Epithelial cell of esophagus (primary cell): Measurements from ENCODE around the gene MACROD2.
"Not testable (repeated sequence)": the region's sequence is repeated elsewhere in the genome, so short reads cannot be mapped to it uniquely, and the experiment has no call there.

Experiments used
- DNase-seq: peaks from one replicate; pipeline ENCODE4 v3.0.0; 2010; ENCODE audit warnings: low read depth
- H3K4me3 ChIP-seq: 2 replicates; pipeline ENCODE4 v1.5.1; 2011; ENCODE audit warnings: mild to moderate bottlenecking, low read length, control low read depth
- CTCF ChIP-seq: IDR thresholded peaks from 2 replicates; pipeline ENCODE4 v1.5.1; 2011; ENCODE audit warnings: low read depth, mild to moderate bottlenecking, low read length, control low read depth, inconsistent platforms; ENCODE audit not compliant: insufficient read depth; ENCODE audit errors: missing control alignments

The MACROD2 gene

GRCh38 chr20:14012671-14013070 is 17.4 kb downstream of the MACROD2 start:
- H3K4me3 ChIP-seq, result no peak overlapping the region
- no peak for TF ChIP-seq CTCF
- DNase-seq, result no peak

GRCh38 chr20:14030991-14031390 is 35.7 kb downstream of the MACROD2 start:
- no peak for TF ChIP-seq CTCF
- H3K4me3 ChIP-seq, result no peak overlapping the region
- DNase-seq, result no peak

- no peak overlapping the region for H3K4me3 ChIP-seq
- no peak for TF ChIP-seq CTCF
- DNase-seq, result no peak
These were observed 38.0 kb downstream of the MACROD2 start for GRCh38 chr20:14033310-14033709.

- TF ChIP-seq CTCF, result no peak
- H3K4me3 ChIP-seq, result no peak overlapping the region
- DNase-seq, result no peak
These were observed 41.3 kb downstream of the MACROD2 start for GRCh38 chr20:14036567-14036966.

- not testable (repeated sequence) for H3K4me3 ChIP-seq, DNase-seq
These were observed 49.5 kb downstream of the MACROD2 start for GRCh38 chr20:14044712-14045276.

- no peak overlapping the region for H3K4me3 ChIP-seq
- no peak for TF ChIP-seq CTCF
- DNase-seq, result no peak
These were observed 51.2 kb downstream of the MACROD2 start for GRCh38 chr20:14046534-14046933.

GRCh38 chr20:14049111-14049510 is 53.8 kb downstream of the MACROD2 start:
- no peak for DNase-seq
- no peak overlapping the region for H3K4me3 ChIP-seq
- no peak for TF ChIP-seq CTCF

GRCh38 chr20:14051454-14051853 is 56.1 kb downstream of the MACROD2 start:
- no peak for DNase-seq
- H3K4me3 ChIP-seq, result no peak overlapping the region
- TF ChIP-seq CTCF, result no peak
